Jurkat, Clone E6-1 (cell line): Measurements from ENCODE around the gene CAPN12.

Experiments
- DNase-seq: peaks from one replicate; pipeline ENCODE4 v3.0.0-alpha.2; 2011; ENCODE audit warnings: low read depth, low spot score
- H3K4me3 ChIP-seq: 2 replicates; pipeline ENCODE4 v1.5.1; 2011; ENCODE audit warnings: mild to moderate bottlenecking, low read length, control low read depth, moderate library complexity

CAPN12 gene

DNA sequence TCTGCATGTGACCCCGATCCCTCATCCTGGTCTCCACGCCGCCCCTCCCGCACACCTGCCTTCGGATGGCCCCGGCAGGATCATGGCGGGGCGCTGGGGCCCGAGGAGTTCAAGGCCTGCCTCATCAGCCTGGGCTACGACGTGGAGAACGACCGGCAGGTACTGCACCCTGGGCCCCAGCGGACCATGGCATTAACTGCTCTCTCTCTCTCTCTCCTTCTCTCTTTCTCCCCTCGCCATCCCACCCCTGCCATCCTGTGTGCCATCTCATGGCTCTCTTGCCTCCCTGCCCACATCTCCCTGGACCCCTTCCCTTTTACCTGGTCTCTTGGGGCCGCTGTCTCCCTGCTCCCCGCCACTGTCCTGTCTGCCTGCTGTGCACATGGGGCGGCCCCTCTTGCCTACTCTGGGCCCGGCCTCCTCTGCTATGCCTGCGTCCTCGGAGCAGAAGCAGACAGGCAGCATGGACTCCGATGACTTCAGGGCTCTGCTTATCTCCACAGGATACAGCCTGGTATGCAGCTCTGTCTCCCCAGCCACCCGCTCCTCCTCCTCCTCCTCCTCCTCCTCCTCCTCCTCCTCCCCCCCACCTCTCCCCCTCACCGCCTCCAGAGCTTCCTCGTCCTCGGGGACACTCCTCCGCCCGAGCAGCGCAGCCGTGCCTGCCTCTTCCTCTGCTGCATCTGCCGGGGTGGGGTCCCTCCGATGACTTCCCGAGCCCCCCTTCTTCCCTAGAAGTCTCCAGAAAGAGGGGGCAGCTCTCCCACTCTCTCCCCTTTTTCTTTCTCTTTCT is 16.2 kb downstream of the CAPN12 start:
- DNase-seq: no peak
- no peak overlapping the region for H3K4me3 ChIP-seq

DNA sequence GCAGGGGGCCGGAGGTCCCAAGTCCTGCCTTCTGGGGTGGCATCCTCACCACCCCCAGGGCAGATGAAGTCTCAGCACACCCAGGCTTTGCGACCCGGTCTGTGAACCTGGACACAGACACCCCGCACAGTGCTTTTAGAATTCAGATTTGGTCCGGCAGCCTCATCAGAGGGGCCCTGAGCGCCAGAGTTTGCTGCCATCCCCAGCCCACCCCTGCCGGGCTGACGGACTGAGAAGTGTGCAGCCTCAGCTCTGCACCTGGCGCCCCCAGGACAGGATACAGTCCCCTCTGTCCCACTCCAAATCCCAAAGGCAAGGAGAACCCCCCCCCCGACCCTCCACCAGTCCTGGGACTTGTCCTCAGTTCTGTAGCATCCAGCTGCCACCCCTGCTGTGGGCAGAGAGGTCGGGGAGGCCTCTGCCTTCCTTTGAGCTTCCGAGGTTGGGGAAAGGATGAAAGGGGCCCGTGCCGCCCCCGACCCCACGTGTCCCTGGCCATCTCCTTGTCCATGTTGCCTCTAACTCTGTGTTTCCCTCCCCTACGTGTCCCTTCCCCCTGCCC is 16.9 kb downstream of the CAPN12 start:
- DNase-seq: no peak
- H3K4me3 ChIP-seq: no peak overlapping the region

DNA sequence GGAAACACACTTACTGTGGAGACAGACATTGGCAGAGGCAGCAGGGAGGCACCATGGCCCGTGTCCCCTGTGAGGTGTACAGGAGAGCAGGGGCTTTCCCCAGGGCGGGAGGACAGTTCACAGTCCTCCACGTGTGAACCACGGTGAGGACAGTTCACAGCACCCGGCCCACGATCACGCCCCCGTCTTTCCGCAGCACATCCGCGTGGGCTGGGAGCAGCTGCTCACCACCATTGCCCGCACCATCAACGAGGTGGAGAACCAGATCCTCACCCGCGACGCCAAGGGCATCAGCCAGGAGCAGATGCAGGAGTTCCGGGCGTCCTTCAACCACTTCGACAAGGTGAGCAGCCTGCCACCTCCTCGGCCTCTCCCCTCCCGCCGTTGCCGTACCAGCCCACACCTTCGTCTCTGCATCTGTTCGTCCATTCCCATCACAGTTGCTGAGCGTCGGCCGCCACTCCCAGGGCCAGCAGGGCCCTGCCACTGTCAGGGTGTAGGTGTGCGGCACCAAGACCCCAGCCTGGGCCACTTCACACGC is 17.4 kb downstream of the CAPN12 start:
- DNase-seq: no peak
- H3K4me3 ChIP-seq: no peak overlapping the region

DNA sequence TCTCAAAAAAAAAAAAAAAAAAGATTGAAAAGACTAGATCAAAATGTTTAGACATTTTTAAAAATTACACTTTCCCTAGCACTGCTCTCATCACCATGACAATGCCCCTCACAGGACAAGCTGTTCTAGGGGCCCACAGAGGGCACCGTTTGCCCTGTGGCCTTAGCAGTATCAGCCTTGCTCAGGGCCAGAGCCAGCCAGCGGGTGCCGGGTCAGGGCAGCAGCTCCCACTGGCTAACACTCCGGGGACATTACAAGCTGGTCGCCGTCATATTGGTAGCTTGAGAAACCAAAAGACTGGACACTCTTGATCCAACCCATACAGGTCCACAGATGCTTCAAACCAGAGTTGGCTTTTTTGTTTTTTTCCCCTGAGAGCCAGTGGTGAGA is 18.0 kb downstream of the CAPN12 start:
- no peak for DNase-seq
- H3K4me3 ChIP-seq: no peak overlapping the region

DNA sequence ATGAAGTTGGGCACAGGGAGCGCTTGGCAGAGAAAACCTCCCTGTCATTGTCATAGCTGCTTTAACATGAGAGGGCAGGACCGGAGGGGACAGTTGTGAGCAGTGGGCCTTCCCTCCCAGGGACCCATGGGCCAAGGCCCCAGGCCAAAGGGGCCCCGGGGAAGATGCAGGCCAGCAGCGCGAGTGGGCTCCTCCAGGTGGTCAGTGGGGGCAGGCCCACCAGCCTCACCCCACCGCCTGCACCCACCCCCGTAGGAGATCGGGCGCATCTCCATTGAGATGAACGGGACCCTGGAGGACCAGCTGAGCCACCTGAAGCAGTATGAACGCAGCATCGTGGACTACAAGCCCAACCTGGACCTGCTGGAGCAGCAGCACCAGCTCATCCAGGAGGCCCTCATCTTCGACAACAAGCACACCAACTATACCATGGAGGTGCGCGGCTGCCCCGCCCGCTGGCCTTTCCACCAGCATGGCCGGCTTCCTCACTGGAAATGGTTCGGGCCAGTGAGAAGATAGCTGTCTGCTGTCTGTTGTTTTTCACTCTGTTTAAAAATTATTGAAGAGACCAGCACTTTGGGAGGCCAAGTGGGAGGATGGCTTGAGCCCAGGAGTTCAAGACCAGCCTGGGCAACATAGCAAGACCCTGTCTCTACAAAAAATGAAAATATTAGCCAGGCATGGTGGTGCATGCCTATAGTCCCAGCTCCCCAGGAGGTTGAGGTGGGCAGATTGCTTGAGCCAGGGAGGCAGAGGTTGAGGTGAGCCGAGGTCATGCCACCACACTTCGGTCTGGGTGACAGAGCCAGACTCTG is 18.6 kb downstream of the CAPN12 start:
- DNase-seq: no peak

DNA sequence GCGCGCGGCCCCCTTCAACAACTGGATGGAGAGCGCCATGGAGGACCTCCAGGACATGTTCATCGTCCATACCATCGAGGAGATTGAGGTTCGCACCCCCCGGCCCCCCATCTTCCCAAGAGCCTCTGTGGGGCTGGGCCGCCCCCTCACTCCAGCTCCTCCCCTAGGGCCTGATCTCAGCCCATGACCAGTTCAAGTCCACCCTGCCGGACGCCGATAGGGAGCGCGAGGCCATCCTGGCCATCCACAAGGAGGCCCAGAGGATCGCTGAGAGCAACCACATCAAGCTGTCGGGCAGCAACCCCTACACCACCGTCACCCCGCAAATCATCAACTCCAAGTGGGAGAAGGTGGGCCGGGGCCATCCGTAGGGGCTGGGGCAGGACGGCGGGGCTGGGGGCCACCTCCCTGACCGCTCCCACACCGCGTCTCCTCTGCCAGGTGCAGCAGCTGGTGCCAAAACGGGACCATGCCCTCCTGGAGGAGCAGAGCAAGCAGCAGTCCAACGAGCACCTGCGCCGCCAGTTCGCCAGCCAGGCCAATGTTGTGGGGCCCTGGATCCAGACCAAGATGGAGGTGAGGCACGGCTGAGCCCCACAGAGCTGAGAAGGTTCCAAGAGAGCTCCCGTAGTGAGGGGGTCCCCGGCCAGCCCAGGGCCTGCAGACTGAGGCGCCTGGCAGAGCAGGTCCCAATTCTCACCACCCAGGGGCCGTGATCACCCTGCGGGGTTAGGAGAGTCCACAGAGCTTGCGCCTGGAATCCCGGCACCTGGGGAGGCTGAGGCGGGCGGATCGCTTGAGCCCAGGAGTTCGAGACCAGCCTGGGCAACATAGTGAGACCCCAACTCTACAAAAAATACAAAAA is 20.1 kb downstream of the CAPN12 start:
- no peak overlapping the region for H3K4me3 ChIP-seq
- no peak for DNase-seq

More for the DNA sequence above, 18.6 kb downstream of the CAPN12 start:
- H3K4me3 ChIP-seq: no peak overlapping the region

DNA sequence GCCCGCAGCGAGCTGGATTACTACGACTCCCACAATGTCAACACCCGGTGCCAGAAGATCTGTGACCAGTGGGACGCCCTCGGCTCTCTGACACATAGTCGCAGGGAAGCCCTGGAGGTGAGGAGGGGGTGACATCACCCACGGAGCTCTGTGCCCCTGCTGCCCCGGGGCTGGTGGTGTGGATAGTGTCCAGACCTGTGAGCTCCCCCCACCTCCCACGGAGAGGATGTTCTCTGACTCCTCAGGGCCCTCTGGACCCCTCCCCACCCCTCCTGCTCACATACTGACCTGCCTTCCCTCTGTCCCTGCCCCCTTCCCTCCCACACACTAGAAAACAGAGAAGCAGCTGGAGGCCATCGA is 20.7 kb downstream of the CAPN12 start:
- no peak for DNase-seq

DNA sequence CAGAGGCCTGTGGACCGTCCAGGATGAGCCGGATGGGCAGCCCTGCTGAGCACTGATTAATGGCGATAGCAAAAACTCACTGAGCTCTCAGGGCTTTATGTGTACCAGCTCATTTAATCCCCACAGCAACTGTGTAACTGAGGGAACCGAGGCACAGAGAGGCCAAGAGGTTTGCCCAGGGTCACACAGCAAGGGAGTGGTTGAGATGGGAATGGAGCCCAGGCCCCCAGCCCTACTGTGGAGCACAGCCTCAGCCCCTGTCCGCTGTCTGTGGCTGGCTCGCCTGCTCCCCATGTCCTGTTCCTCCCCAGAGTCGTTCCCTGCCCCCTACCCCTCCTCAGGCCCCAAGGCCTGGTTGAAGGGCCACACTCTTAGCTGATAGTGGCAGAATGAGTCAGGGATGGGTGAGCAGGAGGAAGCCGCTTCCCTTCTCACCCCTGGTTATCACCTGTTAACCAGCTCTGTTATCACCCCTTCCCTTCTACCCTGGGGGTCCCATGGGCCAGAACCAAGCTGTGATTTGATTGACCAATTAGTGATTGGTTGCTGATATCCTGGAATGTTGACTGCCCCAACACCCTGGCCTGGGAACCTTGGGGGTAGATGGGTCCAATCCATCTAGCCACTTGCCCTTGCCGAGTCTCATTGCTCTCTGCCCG is 21.2 kb downstream of the CAPN12 start:
- DNase-seq: no peak

More for the DNA sequence above, 20.7 kb downstream of the CAPN12 start:
- no peak overlapping the region for H3K4me3 ChIP-seq

DNA sequence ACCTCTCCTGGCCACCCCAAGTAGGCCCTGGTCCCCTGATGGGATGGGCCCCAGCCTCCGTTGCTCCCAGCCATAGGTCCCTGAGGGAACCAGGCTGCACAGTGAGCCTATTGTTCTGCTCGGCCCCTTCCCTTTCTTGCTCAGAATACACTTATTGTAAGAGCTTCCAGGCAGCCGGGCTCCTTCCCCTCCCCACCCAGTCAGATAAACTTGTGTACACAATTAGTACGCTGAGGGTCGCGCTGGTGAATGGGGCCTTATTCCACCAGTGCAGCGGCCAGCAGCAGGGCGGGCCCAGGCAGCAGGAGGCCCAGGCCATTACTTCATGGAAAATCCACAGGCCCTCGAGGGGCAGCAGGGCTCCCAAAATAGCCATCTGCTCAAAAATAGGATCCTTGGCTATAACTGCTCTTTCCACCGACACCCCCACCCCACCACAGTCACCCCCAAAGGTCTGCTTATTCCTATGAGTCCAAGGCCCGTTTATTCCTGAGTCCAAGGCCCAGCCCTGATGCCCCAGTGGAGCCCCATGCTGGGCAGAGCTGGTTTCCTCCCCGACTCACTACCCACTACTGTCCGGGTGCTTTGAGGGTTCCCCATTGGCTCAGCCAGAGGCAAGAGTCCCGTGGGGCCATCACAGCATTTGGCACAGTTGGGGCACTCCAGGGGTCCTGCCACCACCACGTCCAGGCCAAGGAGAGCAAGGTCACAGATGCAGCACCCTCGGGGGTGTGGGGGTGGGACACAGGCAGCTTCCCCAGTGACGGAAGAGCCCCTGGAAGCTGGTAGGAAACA is 22.1 kb downstream of the CAPN12 start:
- DNase-seq: no peak
- H3K4me3 ChIP-seq: no peak overlapping the region

More for the DNA sequence above, 21.2 kb downstream of the CAPN12 start:
- H3K4me3 ChIP-seq: no peak overlapping the region

DNA sequence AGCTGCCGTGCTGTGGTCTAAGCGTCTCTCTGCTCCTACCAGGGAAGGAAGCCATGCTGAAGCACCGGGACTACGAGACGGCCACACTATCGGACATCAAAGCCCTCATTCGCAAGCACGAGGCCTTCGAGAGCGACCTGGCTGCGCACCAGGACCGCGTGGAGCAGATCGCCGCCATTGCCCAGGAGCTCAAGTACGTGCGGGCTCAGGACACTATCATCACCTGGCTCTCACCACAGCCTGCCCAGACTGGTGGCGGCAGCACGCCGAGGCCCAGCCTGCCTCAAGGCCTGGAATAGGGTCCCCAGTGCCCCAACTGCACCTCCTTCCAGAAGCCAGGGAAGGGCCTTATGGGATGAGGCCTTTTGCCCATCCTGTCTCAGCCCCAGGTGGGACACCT is 22.8 kb downstream of the CAPN12 start:
- no peak overlapping the region for H3K4me3 ChIP-seq
- no peak for DNase-seq

DNA sequence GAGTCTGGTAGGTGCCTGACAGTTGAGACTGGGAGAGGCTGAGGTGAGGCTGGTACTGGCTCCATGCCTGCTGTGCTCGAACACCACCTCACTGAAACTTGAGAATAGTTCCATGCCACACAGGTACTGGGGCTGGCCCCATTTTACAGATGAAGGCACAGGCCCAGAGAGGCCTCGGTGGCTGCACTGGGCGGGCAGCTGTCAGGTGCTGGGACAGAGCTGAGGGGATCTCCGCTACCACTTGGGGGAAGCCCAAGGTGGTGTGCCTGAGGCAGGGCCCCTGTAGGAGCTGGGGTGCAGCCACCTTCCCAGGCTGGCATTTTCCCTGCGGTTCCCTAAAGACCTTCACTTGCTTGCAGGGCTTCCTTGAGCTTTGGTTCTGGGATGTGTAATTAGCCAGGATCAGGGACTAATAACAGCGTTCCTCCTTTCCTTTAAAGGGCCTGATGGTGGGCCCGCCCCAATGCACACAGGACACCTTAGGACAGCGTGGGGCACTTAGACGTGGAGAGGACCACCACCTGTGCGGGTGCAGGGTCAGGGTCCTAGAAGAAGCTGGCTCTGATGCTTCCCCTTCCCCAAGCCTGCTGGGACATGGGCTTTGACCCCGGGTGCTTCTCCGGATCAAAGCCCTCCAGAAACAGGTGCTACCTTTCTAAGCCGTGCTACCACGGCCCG is 23.6 kb downstream of the CAPN12 start:
- no peak for DNase-seq
- no peak overlapping the region for H3K4me3 ChIP-seq

DNA sequence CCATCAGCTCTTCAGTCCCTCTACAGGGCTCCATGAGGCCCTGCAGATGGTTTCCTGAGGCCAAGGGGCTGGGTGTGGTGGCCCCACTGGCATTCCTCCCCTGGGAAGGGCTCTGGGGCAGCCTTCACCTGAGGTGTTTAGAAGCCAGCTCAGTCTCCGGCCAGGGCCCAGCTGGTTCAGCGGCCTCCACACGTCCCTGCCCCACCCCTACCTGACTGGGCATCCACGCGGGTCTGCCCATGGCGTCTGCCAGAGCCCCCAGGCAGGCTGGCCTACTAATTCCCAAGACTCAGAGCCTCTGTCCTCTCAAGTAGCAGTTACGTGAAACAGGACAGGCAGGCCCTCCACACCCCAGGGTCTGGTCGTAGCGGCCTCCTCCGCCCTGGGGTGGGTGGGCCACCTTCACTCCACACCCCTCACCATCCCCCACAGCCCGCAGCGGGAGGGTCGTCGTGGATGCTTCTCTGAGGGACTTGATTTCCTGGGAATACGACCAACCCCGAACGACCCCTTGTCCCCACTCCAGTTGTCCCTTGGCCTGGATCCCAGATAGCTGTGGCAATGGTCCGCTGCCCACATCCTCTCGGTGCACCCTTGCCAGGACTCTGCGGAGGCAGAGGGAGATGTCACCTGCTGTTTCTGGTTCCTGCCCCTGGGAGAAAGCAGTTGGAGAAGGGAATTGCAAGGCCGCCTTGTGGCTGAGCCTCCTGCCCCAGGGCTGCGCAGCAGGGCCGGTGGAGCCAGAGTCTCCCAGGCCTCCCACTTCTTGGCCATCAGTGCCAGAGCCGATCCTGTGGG is 24.3 kb downstream of the CAPN12 start:
- no peak overlapping the region for H3K4me3 ChIP-seq
- no peak for DNase-seq

DNA sequence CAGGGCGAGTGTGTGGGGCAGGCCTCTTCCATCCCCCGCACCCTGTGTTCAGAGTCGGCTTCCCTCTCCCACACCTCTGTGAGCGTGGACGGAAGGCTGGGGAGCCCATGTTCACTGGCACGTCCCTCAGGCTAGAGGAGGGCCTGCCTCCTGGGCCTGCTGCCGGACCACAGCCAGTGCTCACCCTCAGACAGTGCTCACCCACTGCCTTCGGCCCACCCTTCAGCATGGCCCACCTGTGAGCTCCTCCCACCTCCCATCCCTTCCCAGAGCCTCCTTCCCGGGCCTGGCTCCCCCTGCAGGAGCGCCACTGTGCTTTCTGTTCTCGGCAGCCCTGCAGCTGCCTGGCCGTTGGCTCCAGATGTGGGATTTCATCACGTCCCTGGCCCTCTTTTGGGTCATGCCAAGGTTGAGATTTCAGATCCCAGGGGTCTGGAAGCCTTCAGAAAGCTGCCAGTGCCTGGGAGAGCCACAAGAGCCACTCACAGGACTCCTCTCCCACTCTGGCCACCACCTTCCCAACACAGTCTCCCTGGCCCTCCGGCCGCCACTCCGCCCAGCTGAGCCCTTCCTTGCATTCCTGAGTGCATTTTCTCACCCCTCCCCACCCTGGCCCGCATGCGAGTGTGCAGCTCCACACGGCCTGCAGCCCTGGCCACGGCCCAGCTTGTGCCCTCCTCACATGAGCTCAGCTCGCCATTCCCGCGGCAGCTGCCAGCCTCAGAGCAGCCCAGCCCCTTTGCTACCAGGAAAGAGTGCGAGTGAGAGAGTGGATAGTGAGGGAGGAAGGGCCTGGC is 25.3 kb downstream of the CAPN12 start:
- no peak for DNase-seq
- H3K4me3 ChIP-seq: no peak overlapping the region

DNA sequence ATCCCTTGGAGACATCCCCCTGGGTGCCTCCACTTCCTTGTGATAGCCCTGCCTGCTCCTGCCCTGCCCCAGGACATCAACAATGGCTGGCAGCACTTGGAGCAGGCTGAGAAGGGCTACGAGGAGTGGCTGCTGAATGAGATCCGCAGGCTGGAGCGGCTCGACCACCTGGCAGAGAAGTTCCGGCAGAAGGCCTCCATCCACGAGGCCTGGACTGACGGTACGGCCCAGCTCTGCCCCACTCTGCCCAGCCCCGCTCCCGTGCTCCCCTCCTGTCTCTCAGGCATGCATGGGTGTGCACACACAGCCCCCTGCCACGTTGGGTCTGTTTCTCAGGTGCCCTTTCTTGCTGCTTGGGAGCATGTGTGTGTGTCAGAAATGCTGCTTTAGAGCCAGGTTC is 26.4 kb downstream of the CAPN12 start:
- H3K4me3 ChIP-seq: no peak overlapping the region
- DNase-seq: no peak

DNA sequence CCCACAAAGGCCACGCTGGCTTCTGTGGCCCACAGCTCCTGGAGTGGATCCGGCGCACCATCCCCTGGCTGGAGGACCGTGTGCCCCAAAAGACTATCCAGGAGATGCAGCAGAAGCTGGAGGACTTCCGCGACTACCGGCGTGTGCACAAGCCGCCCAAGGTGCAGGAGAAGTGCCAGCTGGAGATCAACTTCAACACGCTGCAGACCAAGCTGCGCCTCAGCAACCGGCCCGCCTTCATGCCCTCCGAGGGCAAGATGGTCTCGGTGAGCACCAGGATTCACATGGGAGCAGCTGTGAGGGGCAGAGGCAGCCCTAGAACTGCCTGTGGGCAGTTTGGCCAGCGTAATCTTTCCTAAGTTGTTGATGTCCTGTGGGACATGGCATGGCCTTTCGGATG is 27.2 kb downstream of the CAPN12 start:
- no peak for DNase-seq
- no peak overlapping the region for H3K4me3 ChIP-seq

DNA sequence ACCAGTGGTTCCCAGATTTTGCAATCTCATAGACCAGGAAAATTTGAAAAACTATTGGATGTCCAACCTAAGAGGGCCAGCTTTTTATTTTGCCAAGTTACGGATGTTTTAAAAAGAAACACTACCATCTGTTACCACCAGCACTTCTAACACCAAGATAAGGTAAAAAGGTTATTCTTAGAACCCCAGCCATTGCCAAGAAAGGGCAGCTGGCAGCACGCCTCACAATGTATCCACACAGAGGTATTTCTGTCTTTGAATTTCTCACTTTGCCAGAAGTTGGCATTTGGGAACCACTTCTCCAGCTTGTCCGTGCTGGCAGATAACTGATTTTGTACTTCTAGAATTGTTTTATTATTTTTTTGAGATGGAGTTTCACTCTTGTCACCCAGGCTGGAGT is 28.7 kb downstream of the CAPN12 start:
- no peak overlapping the region for H3K4me3 ChIP-seq
- DNase-seq: no peak
